Caco-2 (cell line): Measurements from ENCODE around the gene HNRNPR. TPM values are rescaled to one million over a fixed set of nuclear protein-coding genes. Genes with fewer than 3 reads are reported as not detected.
A peak's percentile ranks its signal among the peaks of the same experiment; 100 is the strongest.

Experiments
- BruUV-seq: library from RNA; stranded (reverse); fragments of 400-500 nt; replicated peaks from 2 replicates; lab custom pipeline; 2021; lab: Mats Ljungman, UMichigan
- CTCF ChIA-PET: fragments of 300-600 bp; sonication (Branson Sonifier 250); formaldehyde crosslinking; loops from one replicate; lab custom pipeline; 2022; ENCODE audit warnings: antibody characterized with exemption; lab: Charles Lee
- POLR2A ChIA-PET: fragments of 300-600 bp; sonication (Branson Sonifier 250); formaldehyde crosslinking; loops from one replicate; lab custom pipeline; 2022; ENCODE audit warnings: antibody characterized with exemption; lab: Charles Lee
- DNase-seq, 2 experiments: peaks; one replicate each; pipeline versions ENCODE4 v3.0.0 to v3.0.0-alpha.2; 2020 to 2022
- H3K27me3 ChIP-seq: replicated peaks from 2 replicates; pipeline ENCODE4 v1.6.0; 2011; ENCODE audit warnings: low read length; ENCODE audit not compliant: control insufficient read depth, insufficient read depth
- H3K36me3 ChIP-seq: 2 replicates; pipeline ENCODE4 v1.5.1; 2011; ENCODE audit warnings: low read length; ENCODE audit not compliant: control insufficient read depth, insufficient read depth
- H3K4me1 ChIP-seq: fragments of 250-450 bp; sonication (Bioruptor Pico); 2 replicates; pipeline ENCODE4 v1.5.1; 2020; ENCODE audit warnings: mild to moderate bottlenecking
- H3K4me3 ChIP-seq: 2 replicates; pipeline ENCODE4 v1.5.1; 2011; ENCODE audit warnings: low read depth, mild to moderate bottlenecking, control low read depth, low read length
- H3K9me3 ChIP-seq: fragments of 250-450 bp; sonication (Bioruptor Pico); 2 replicates; pipeline ENCODE4 v1.5.1; 2020; ENCODE audit warnings: mild to moderate bottlenecking, moderate library complexity
- H3K27ac Mint-ChIP-seq: one replicate; pipeline ENCODE4 v1.8.0; 2022; ENCODE audit warnings: mixed read lengths; ENCODE audit not compliant: unreplicated experiment
- H3K27me3 Mint-ChIP-seq: one replicate; pipeline ENCODE4 v1.8.0; 2022; ENCODE audit warnings: mixed read lengths; ENCODE audit not compliant: insufficient read depth, unreplicated experiment
- H3K36me3 Mint-ChIP-seq: one replicate; pipeline ENCODE4 v1.8.0; 2022; ENCODE audit warnings: mild to moderate bottlenecking, mixed read lengths; ENCODE audit not compliant: insufficient read depth, unreplicated experiment
- H3K4me1 Mint-ChIP-seq: one replicate; pipeline ENCODE4 v1.8.0; 2022; ENCODE audit warnings: low read depth, mixed read lengths; ENCODE audit not compliant: unreplicated experiment
- H3K4me3 Mint-ChIP-seq: one replicate; pipeline ENCODE4 v1.8.0; 2022; ENCODE audit warnings: mild to moderate bottlenecking, moderate library complexity, mixed read lengths; ENCODE audit not compliant: unreplicated experiment
- H3K9me3 Mint-ChIP-seq: one replicate; pipeline ENCODE4 v1.8.0; 2022; ENCODE audit warnings: mixed read lengths; ENCODE audit not compliant: unreplicated experiment
- CTCF ChIP-seq, 2 experiments: fragments of 200-600 bp in 1 of 2; IDR thresholded peaks; 1 replicate in 1 of 2; 2 replicates in 1 of 2; pipeline versions ENCODE4 v1.5.1 to v1.8.0; 2011 to 2022; ENCODE audit warnings: antibody characterized with exemption in 1 of 2, control low read depth in 1 of 2, inconsistent platforms in 1 of 2, low read depth in 1 of 2, low read length in 1 of 2, mild to moderate bottlenecking in 1 of 2, moderate library complexity in 1 of 2; ENCODE audit not compliant: insufficient read depth in 1 of 2, severe bottlenecking in 1 of 2, unreplicated experiment in 1 of 2
- intact Hi-C: fragments of 100-400 bp; cut with micrococcal nuclease; formaldehyde crosslinking; loops from one replicate; pipeline ENCODE4 v1.10.0; 2022; ENCODE audit not compliant: unreplicated experiment
- total RNA-seq: library from RNA; stranded (reverse); gene quantifications from 2 replicates; pipeline ENCODE4 v1.2.3, GENCODE V29; 2022

HNRNPR gene
- total RNA-seq, 1 experiment from 2014 or later: 183 TPM

GRCh38 chr1:23344987-23345472 lies 946 bp upstream of the HNRNPR start:
- ChIA-PET CTCF (interaction anchor here (0.9 to 1.4 kb wide), 3 partner anchors 23 to 59 kb away, joined by 3 to 15 read pairs (median 8); no protein-coding TSS in a partner anchor), POLR2A (interaction anchor here (0.9 to 1.7 kb wide), 7 partner anchors 23 to 122 kb away, joined by 4 to 45 read pairs (median 11); partner anchors contain the start of gene ZNF436)
- no peaks in the 10 kb centered on the region for H3K27me3 Mint-ChIP-seq
- BruUV-seq: TSS peak; percentile 96
- H3K9me3 Mint-ChIP-seq: no peaks in the 10 kb centered on the region
- no peaks in the 10 kb centered on the region for H3K9me3 ChIP-seq
- peak in 1 of 2 experiments; percentile 27 for DNase-seq
- intact Hi-C loops: loop anchor here (1.0 to 10.0 kb wide), 3 partner anchors 23 to 190 kb away; partner anchors contain the start of gene E2F2
- H3K4me3 ChIP-seq: peak overlapping the region; percentile 65
- H3K4me1 Mint-ChIP-seq: peaks cover 17% of the 10 kb centered on the region
- H3K4me3 Mint-ChIP-seq: peak overlapping the region; percentile 96
- H3K36me3 ChIP-seq: no peaks in the 10 kb centered on the region
- peaks cover 19% of the 10 kb centered on the region for H3K4me1 ChIP-seq
- H3K27me3 ChIP-seq: no peaks in the 10 kb centered on the region
- peaks cover 29% of the 10 kb centered on the region for H3K36me3 Mint-ChIP-seq
- TF ChIP-seq CTCF (IDR thresholded peaks at IDR 0.05; ENCODE audit: insufficient read depth in 1 of 2, low read depth in 1 of 2, low read length in 1 of 2, severe bottlenecking in 1 of 2, unreplicated experiment in 1 of 2): no peak
- H3K27ac Mint-ChIP-seq: peak overlapping the region; percentile 98

- H3K27ac Mint-ChIP-seq: peak overlapping the region; percentile 98
- H3K9me3 Mint-ChIP-seq: no peaks in the 10 kb centered on the region
- Histone ChIP-seq H3K36me3 (no peaks in the 10 kb centered on the region), H3K9me3 (no peaks in the 10 kb centered on the region), H3K27me3 (no peaks in the 10 kb centered on the region), H3K4me3 (peak overlapping the region; percentile 70), H3K4me1 (peaks cover 19% of the 10 kb centered on the region)
- peaks cover 43% of the 10 kb centered on the region for H3K36me3 Mint-ChIP-seq
- H3K4me3 Mint-ChIP-seq: peak overlapping the region; percentile 96
- H3K27me3 Mint-ChIP-seq: no peaks in the 10 kb centered on the region
- DNase-seq: peak; percentile 49 to 55
- POLR2A ChIA-PET: interaction anchor here (0.8 to 1.7 kb wide), 5 partner anchors 24 to 452 kb away, joined by 5 to 45 read pairs (median 11); partner anchors contain the start of gene ZNF436
- no peak for TF ChIP-seq CTCF (IDR thresholded peaks at IDR 0.05; ENCODE audit: insufficient read depth in 1 of 2, low read depth in 1 of 2, low read length in 1 of 2, severe bottlenecking in 1 of 2, unreplicated experiment in 1 of 2)
- CTCF ChIA-PET: interaction anchor here (0.9 kb wide), 2 partner anchors 26 to 233 kb away, joined by 3 to 9 read pairs; partner anchors contain the start of gene ZNF436
- peaks cover 23% of the 10 kb centered on the region for H3K4me1 Mint-ChIP-seq
- intact Hi-C loops: loop anchor here (1.0 to 10.0 kb wide), 3 partner anchors 25 to 191 kb away; partner anchors contain the start of gene E2F2
- TSS peak; percentile 32 for BruUV-seq
Measured at GRCh38 chr1:23343221-23344110, 618 bp downstream of the HNRNPR start.
